ENCODE measurements around the gene PHACTR2.
"Not testable (repeated sequence)": the region's sequence is repeated elsewhere in the genome, so short reads cannot be mapped to it uniquely, and the experiment has no call there.

The PHACTR2 gene

DNA sequence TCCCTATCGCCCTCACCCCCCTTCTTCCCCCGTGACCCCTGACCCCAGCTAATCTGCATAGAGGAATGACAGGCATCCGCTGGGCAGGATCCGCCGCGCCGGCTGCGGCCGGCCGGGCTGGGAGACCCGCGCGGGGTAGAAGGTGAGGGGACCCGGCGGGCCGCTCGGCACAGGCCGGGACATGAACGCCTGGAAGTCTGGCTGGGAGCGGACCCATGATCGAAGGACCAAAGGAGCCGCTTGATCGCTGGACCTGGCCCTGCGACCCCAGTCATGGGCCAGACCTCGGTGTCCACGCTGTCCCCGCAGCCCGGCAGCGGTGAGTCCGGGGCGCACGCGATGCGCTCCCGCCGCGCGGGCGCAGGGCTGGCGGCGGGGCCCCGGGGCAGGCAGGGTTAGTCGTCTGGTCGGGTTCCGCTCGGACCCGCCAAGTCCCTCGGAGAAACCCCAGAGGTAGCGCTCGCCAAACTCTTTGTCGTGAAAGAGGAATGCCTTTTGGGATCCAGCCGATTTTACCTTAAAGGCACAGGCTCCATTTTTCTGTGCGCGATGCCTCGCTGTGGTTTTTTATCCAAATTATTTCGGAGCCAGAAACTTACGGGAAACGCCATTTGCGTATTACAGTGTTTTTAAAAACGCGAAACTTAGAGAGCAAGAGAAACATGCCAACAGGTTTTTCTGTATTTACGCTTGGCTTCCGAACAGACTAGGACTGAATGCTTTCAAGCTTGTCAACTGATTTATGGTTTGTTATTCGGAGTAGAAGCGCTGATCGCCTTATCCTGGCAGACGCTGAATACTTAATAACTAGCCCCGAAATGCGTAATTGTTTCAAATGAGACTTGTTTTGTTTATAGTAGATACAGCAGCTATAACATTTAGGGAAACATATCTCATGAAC lies at the start of gene PHACTR2:
PHACTR2 (plus strand) TSS at position 75 of the 901 bp plus-strand sequence; CDS start at position 274, 199 bp downstream.
- Histone ChIP-seq H3K27ac (no peak within 1 kb of the TSS), H4K20me1 (peaks cover 69% of the 10 kb centered on the region), H3K27me3 (peaks cover 53% of the 10 kb centered on the region), H3K36me3 (peaks cover 3% of the 10 kb centered on the region; the same call in 1 of the 2 replicates), H3K4me1 (no peaks in the 10 kb centered on the region), H3K9ac (no peak within 1 kb of the TSS), H3K4me3 (peak within 1 kb of the TSS; percentile 58), H3K9me3 (peaks cover 24% of the 10 kb centered on the region), H3K4me2 (peak within 1 kb of the TSS; percentile 70)
- no peak for TF ChIP-seq Cebpa-rat (IDR thresholded peaks at IDR 0.05)

DNA sequence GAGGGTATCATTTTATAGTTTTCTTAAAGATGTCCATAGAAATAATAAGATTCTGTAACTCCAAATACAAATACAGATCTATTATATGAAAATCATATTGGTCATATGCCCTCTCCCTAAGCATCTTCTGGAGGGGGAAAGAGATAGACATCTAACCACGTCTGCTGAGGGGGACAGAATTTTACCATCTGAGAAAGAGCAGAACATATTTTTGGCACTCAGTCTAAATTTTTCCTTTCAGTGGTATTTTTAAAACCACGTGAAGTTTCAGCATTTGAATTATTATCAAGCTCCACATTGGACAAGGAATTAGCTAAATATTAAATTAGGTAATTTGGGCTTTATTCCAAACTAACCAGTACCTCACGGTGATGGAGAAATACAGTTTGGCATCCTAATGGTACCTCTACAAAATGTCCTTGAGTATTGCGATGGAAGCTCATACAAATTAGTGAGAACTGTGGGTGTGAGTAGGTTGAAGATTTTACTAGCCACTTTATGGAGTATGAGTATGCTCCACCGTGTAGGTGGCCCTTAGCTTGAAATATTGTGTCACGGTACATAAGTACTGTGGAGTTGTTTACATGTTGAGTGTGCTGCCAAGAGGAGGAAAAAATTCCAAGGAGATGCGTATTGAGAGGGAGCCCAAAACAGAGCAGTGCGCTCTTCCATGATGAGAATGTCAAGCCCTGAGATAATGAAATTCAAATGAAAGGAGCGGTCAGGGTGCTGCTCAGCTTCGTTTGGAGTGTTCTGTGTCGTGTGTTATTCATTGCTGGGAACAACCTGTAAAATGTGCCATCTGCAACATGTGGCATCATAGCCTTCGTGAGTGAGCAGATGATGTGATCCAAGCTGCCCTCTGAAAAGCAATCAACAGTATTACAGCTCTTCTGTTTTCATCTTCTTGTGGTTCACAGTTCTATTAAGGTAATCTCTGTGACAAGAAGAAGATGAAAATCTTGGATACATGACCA lies 48.4 kb upstream of the PHACTR2 start:
- Histone ChIP-seq H3K4me1 (no peaks in the 10 kb centered on the region), H3K36me3 (no peaks in the 10 kb centered on the region), H3K9ac (no peak overlapping the region), H3K9me3 (no peaks in the 10 kb centered on the region), H3K4me2 (no peak overlapping the region), H3K4me3 (no peak overlapping the region), H3K27me3 (no peaks in the 10 kb centered on the region), H4K20me1 (no peaks in the 10 kb centered on the region), H3K27ac (no peak overlapping the region)
- no peak for TF ChIP-seq Cebpa-rat (IDR thresholded peaks at IDR 0.05)

DNA sequence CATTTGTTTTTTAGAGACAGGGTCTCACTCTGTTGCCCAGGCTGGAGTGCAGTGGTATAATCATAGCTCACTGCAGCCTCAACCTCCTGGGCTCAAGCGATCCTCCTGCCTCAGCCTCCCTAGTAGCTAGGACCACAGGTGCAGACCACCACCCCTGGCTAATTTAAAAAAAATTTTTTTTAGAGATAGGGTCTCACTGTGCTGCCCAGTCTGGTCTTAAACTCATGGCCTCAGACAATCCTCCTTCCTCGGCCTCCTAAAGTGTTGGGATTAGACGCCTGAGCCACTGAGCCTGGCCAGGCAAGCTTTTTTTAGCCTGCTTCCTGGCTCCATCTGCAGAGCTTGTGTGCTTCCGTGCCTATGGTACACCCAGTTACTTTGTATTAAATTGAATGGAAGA lies 46.6 kb upstream of the PHACTR2 start:
- H3K36me3 ChIP-seq, H4K20me1 ChIP-seq: not testable (repeated sequence)

DNA sequence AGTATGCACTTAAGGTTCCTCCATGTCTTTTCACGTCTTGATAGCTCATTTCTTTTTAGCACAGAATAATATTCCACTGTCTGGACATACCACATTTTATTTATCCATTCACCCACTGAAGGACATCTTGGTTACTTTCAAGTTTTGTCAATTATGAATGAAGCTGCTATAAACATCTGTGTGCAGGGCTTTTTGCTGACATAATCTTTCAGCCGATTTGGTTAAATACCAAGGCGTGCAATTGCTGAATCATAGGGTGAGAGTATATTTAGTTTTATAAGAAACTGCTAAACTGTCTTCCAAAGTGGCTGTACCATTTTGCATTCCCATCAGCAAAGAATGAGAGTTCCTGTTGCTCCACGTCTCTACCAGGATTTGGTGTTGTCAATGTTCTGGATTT lies 44.9 kb upstream of the PHACTR2 start:
- no peak overlapping the region for H3K4me3 ChIP-seq
- no peaks in the 10 kb centered on the region for H3K36me3 ChIP-seq
- no peaks in the 10 kb centered on the region for H3K4me1 ChIP-seq
- no peak overlapping the region for H3K4me2 ChIP-seq
- no peaks in the 10 kb centered on the region for H4K20me1 ChIP-seq
- no peak overlapping the region for H3K9ac ChIP-seq
- TF ChIP-seq Cebpa-rat (IDR thresholded peaks at IDR 0.05): no peak
- no peaks in the 10 kb centered on the region for H3K9me3 ChIP-seq
- no peak overlapping the region for H3K27ac ChIP-seq
- H3K27me3 ChIP-seq: no peaks in the 10 kb centered on the region

More for the DNA sequence above, 46.6 kb upstream of the PHACTR2 start:
- not testable (repeated sequence) for H3K4me3 ChIP-seq, H3K4me2 ChIP-seq, H3K4me1 ChIP-seq, H3K9me3 ChIP-seq, H3K27ac ChIP-seq, H3K27me3 ChIP-seq, H3K9ac ChIP-seq

DNA sequence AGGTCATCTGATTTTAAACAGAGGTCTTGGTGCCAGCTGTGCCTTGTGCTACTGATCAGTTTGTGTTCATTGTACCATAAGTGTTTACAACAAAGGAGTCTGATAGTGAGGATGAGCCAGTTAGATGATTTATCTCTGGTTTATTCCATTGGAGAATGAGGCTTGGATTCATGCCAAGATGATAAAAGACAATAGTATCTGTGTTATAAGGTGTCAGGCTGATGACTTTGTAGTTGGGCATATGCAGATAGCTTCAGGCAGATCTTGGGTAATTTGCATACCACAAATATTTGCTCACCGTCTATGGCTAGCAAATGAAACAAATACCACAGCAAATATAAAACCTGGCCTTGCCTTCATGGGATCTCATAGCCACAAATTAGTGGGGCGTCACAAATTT lies 43.3 kb upstream of the PHACTR2 start:
- no peak for TF ChIP-seq Cebpa-rat (IDR thresholded peaks at IDR 0.05)
- no peaks in the 10 kb centered on the region for H3K36me3 ChIP-seq
- no peak overlapping the region for H3K4me2 ChIP-seq
- H3K9me3 ChIP-seq: no peaks in the 10 kb centered on the region
- H3K27ac ChIP-seq: no peak overlapping the region
- no peaks in the 10 kb centered on the region for H4K20me1 ChIP-seq
- H3K4me3 ChIP-seq: no peak overlapping the region
- no peaks in the 10 kb centered on the region for H3K27me3 ChIP-seq
- H3K9ac ChIP-seq: no peak overlapping the region
- H3K4me1 ChIP-seq: no peaks in the 10 kb centered on the region

GRCh38 chr6:143637691-143638090 lies 40.1 kb upstream of the PHACTR2 start:
- Histone ChIP-seq H3K27ac (no peak overlapping the region), H3K9me3 (no peaks in the 10 kb centered on the region), H3K4me3 (no peak overlapping the region), H3K36me3 (no peaks in the 10 kb centered on the region), H3K27me3 (no peaks in the 10 kb centered on the region), H3K9ac (no peak overlapping the region), H4K20me1 (no peaks in the 10 kb centered on the region), H3K4me2 (no peak overlapping the region), H3K4me1 (no peaks in the 10 kb centered on the region)
- TF ChIP-seq Cebpa-rat (IDR thresholded peaks at IDR 0.05): no peak

- Histone ChIP-seq H3K9ac (no peak overlapping the region), H4K20me1 (no peaks in the 10 kb centered on the region), H3K27me3 (no peaks in the 10 kb centered on the region), H3K9me3 (no peaks in the 10 kb centered on the region), H3K4me3 (no peak overlapping the region), H3K4me2 (no peak overlapping the region), H3K27ac (no peak overlapping the region), H3K36me3 (no peaks in the 10 kb centered on the region), H3K4me1 (no peaks in the 10 kb centered on the region)
- no peak for TF ChIP-seq Cebpa-rat (IDR thresholded peaks at IDR 0.05)
These were observed 35.4 kb upstream of the PHACTR2 start for GRCh38 chr6:143642403-143642802.

DNA sequence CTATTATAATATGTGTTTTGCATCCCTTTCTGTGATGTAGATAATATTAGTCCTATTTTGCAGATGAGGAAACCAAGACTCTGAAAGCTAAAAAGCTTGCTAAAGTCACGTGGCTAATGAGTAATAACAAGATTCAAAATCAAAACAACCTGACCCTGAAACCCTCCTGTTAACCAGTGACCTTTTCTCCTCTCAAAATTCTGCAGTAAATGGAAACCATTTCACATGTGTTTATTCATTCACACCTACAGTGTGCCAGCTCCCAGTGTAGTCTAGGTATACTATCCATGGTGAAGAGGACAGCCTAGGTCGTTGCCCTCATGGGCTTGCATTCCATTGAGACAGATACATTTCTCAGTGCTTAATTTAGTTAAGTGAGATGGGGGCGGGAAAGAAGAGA lies 30.6 kb upstream of the PHACTR2 start:
- Histone ChIP-seq H3K4me2 (no peak overlapping the region), H3K9ac (no peak overlapping the region), H3K9me3 (0 out of 2 replicates have a peak, but pooled peaks cover 6% of the 10 kb centered on the region), H3K4me1 (no peaks in the 10 kb centered on the region), H4K20me1 (no peaks in the 10 kb centered on the region), H3K27ac (no peak overlapping the region), H3K27me3 (no peaks in the 10 kb centered on the region), H3K4me3 (no peak overlapping the region), H3K36me3 (no peaks in the 10 kb centered on the region)
- no peak for TF ChIP-seq Cebpa-rat (IDR thresholded peaks at IDR 0.05)

DNA sequence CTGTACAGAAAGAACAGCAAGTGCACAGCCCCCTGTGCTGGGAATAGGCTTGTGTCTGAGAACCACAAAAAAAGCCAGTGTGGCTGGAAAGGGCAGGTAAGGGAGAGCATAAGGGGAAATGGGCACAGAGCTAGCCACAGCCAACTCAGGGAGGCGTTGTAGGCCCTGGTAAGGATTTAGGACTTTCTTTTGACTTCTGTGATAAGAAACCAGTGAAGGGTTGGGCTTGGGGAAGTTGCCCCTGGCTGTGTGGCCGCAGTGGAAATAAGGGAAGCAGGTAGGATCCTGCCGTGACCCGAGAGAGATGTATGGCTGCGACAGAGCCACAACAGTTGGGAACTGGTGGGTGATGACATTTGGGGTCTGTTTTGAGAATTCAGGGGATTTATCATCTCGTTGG lies 30.0 kb upstream of the PHACTR2 start:
- Histone ChIP-seq H4K20me1 (no peaks in the 10 kb centered on the region), H3K9me3 (0 out of 2 replicates have a peak, but pooled peaks cover 6% of the 10 kb centered on the region), H3K9ac (no peak overlapping the region), H3K4me3 (no peak overlapping the region), H3K27ac (no peak overlapping the region), H3K4me2 (no peak overlapping the region), H3K4me1 (no peaks in the 10 kb centered on the region), H3K36me3 (no peaks in the 10 kb centered on the region), H3K27me3 (no peaks in the 10 kb centered on the region)
- no peak for TF ChIP-seq Cebpa-rat (IDR thresholded peaks at IDR 0.05)

GRCh38 chr6:143649319-143649718 lies 28.4 kb upstream of the PHACTR2 start:
- H3K9ac ChIP-seq, H4K20me1 ChIP-seq, H3K9me3 ChIP-seq, H3K27ac ChIP-seq, H3K27me3 ChIP-seq, H3K4me2 ChIP-seq, H3K4me3 ChIP-seq, H3K4me1 ChIP-seq, H3K36me3 ChIP-seq: not testable (repeated sequence)

DNA sequence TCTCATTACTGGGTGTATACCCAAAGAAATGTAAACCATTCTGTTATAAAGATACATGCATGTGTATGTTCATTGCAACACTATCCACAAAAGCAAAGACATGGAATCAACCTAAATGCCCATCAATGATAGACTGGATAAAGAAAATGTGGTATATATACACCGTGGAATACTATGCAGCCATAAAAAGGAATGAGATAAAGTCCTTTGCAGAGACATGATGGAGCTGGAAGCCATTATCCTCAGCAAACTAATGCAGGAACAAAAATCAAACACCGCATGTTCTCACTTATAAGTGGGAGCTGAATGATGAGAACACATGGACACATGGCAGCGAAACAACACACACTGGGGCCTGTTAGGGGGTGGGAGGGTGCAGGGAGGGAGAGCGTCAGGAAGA lies 26.4 kb upstream of the PHACTR2 start:
- not testable (repeated sequence) for H4K20me1 ChIP-seq, H3K4me2 ChIP-seq, H3K4me3 ChIP-seq, H3K27me3 ChIP-seq, H3K36me3 ChIP-seq, H3K9me3 ChIP-seq, H3K4me1 ChIP-seq, H3K27ac ChIP-seq, H3K9ac ChIP-seq

Measured in BLaER1 (cell line).